Kidney glomerular epithelial cell (primary cell): ENCODE measurements around the gene DNAH14.
"Not testable (repeated sequence)": the region's sequence is repeated elsewhere in the genome, so short reads cannot be mapped to it uniquely, and the experiment has no call there.

Experiments
- DNase-seq: peaks from one replicate; lab custom pipeline; 2025; lab: John Stamatoyannopoulos, UW

Gene DNAH14

GRCh38 chr1:224996266-224996665, 66.8 kb downstream of the DNAH14 start:
- no peak for DNase-seq

GRCh38 chr1:224998185-224998584, 68.7 kb downstream of the DNAH14 start:
- DNase-seq, result no peak

GRCh38 chr1:225004396-225004795, 74.9 kb downstream of the DNAH14 start:
- no peak for DNase-seq

GRCh38 chr1:225006352-225006751, 76.9 kb downstream of the DNAH14 start:
- DNase-seq, result not testable (repeated sequence)

- DNase-seq, result not testable (repeated sequence)
Observed at GRCh38 chr1:225008050-225008449, 78.6 kb downstream of the DNAH14 start.

GRCh38 chr1:225021037-225021436, 91.6 kb downstream of the DNAH14 start:
- no peak for DNase-seq

GRCh38 chr1:225026701-225027100, 97.2 kb downstream of the DNAH14 start:
- no peak for DNase-seq

GRCh38 chr1:225036441-225036840, 107.0 kb downstream of the DNAH14 start:
- DNase-seq, result not testable (repeated sequence)

- DNase-seq, result no peak
Observed at GRCh38 chr1:225042263-225042662, 112.8 kb downstream of the DNAH14 start.

- DNase-seq, result no peak
Observed at GRCh38 chr1:225044258-225044657, 114.8 kb downstream of the DNAH14 start.

- no peak for DNase-seq
Observed at GRCh38 chr1:225049594-225049993, 120.1 kb downstream of the DNAH14 start.

GRCh38 chr1:225063722-225064121, 134.2 kb downstream of the DNAH14 start:
- DNase-seq, result no peak

GRCh38 chr1:225070972-225071371, 141.5 kb downstream of the DNAH14 start:
- no peak for DNase-seq

GRCh38 chr1:225097175-225097574, 167.7 kb downstream of the DNAH14 start:
- DNase-seq, result no peak

GRCh38 chr1:225111000-225111399, 181.5 kb downstream of the DNAH14 start:
- no peak for DNase-seq

GRCh38 chr1:225113265-225113664, 183.8 kb downstream of the DNAH14 start:
- DNase-seq, result no peak

GRCh38 chr1:225114354-225114990, 185.0 kb downstream of the DNAH14 start:
- DNase-seq, result no peak

- DNase-seq, result no peak
Observed at GRCh38 chr1:225119307-225119706, 189.8 kb downstream of the DNAH14 start.

- DNase-seq, result no peak
Observed at GRCh38 chr1:225121095-225121494, 191.6 kb downstream of the DNAH14 start.

- no peak for DNase-seq
Observed at GRCh38 chr1:225131869-225132268, 202.4 kb downstream of the DNAH14 start.

GRCh38 chr1:225137976-225138375, 208.5 kb downstream of the DNAH14 start:
- no peak for DNase-seq

GRCh38 chr1:225143001-225143400, 213.5 kb downstream of the DNAH14 start:
- no peak for DNase-seq

GRCh38 chr1:225146478-225146877, 217.0 kb downstream of the DNAH14 start:
- DNase-seq, result no peak

- DNase-seq, result not testable (repeated sequence)
Observed at GRCh38 chr1:225147791-225148190, 218.3 kb downstream of the DNAH14 start.
